Cardiac fibroblast (primary cell): ENCODE data around the gene FAM78B.

Source experiments
- DNase-seq, 2 donors: peaks; one replicate each; pipeline versions ENCODE4 v3.0.0 to v3.0.0-alpha.2; 2010; ENCODE audit warnings: low read depth in 2 of 2
- H3K4me3 ChIP-seq, 2 donors: replicated peaks in 1 of 2; 1 replicate in 1 of 2; 2 replicates in 1 of 2; pipeline ENCODE4 v1.5.1; 2011; ENCODE audit warnings: low read depth in 2 of 2, low read length in 2 of 2, mild to moderate bottlenecking in 2 of 2, moderate library complexity in 1 of 2
- TF ChIP-seq, protein P1 (sequence below): IDR thresholded peaks from one replicate; pipeline ENCODE4 v1.5.1; 2011; ENCODE audit warnings: low read depth, mild to moderate bottlenecking, low read length, inconsistent platforms

Gene FAM78B

DNA sequence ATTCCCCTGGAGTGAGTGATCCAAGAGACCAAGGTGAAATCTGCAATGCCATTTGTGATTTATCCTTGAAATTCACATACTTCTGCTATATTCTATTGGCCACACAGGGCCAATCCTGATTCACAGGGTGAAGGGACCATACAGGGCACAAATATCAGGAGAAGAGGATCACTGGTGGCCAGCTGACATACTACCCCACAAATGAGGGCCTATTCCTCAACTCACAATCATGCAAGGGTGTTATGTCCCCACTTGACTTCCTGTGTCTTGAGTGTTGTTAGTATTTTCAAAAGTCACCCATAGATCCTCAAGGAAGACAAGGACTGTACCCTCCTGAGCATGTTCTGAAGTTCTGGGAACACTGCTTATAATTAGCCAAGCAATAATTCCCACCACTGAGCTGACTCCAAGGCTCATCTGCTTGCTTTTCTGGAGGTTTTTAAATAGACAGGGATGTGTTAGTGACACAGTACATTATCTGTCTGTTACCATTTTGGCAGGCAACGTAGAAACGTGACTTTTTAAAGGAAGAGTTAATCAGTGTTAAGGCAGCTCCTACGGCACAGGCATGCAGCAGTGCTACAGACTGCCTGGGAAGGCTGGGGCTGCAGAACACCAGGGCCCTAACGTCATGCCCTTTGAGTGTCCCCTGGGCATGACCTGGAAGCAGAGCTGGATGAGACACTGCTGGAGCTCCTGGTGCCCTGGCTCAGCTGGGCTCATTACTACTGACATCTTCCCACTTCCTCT is 137.4 kb downstream of the FAM78B start:
- DNase-seq, result no peak
- no peak overlapping the region for H3K4me3 ChIP-seq
- TF ChIP-seq, protein P1, sequence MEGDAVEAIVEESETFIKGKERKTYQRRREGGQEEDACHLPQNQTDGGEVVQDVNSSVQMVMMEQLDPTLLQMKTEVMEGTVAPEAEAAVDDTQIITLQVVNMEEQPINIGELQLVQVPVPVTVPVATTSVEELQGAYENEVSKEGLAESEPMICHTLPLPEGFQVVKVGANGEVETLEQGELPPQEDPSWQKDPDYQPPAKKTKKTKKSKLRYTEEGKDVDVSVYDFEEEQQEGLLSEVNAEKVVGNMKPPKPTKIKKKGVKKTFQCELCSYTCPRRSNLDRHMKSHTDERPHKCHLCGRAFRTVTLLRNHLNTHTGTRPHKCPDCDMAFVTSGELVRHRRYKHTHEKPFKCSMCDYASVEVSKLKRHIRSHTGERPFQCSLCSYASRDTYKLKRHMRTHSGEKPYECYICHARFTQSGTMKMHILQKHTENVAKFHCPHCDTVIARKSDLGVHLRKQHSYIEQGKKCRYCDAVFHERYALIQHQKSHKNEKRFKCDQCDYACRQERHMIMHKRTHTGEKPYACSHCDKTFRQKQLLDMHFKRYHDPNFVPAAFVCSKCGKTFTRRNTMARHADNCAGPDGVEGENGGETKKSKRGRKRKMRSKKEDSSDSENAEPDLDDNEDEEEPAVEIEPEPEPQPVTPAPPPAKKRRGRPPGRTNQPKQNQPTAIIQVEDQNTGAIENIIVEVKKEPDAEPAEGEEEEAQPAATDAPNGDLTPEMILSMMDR, result no peak

DNA sequence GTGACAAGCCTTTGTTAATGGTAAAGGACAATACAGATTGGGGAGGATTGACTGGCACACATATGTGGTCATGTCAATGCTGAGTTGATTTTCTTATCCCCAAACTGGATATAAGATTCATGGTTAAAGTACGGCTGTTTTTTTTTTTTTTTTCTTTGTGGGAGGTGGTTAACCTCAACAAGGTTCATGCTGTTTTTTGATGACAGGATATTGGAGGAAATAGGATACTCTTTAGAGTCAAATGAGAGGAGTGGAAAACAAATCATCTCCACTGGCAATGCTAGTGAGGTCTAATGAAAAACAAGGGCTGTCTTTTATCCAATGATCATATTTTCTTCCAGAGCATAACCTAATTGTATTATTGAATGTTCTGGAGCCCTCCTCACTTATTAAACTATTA is 140.2 kb downstream of the FAM78B start:
- TF ChIP-seq, protein P1, result no peak
- DNase-seq, result no peak

DNA sequence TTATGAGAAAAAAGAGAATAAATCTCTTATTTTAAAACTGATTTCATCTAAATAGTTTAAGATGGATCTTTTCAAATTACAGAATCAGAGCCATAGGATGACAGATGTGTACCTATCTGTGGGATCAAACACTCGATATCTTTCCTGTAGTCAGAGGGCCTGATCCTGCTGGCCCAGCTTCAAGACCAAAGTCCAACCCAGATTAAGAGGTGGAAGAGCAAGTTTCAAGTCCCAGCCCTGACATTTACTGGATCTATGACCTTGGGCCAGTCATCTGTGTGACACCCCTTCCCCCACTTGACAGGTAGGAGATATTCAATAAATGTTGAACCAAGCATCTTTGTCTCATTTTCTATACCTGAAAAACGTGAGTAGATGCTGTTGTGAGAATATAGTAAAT is 140.7 kb downstream of the FAM78B start:
- no peak overlapping the region for H3K4me3 ChIP-seq
- TF ChIP-seq, protein P1, result no peak
- DNase-seq, result no peak

More for the DNA sequence above, 140.2 kb downstream of the FAM78B start:
- no peak overlapping the region for H3K4me3 ChIP-seq

DNA sequence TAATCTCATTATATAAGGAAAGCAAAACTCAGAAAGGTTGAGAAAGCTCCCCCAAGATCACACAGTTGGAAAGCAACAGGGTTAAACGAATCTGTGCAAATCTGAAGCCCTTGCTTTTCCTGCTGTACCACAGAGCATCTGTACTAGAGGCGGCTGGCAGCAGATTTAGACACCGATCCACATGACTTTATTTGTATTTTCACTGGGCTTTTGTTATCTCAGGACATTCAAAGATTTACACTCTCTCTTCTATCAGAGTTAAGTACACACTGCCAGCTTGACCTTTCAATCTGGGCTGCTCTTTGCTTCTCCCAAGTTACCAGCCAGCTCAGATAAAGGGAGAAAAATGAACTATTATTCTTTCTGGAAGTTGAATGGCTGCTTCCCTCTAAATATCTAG is 146.6 kb downstream of the FAM78B start:
- no peak for DNase-seq
- no peak overlapping the region for H3K4me3 ChIP-seq
- TF ChIP-seq, protein P1, result no peak
